DMS 273 (cell line): Measurements from ENCODE around the gene AASS.

ENCODE experiments used
- DNase-seq: peaks from one replicate; lab custom pipeline; 2025; ENCODE audit not compliant: unreplicated experiment; lab: John Stamatoyannopoulos, UW

The AASS gene

DNA sequence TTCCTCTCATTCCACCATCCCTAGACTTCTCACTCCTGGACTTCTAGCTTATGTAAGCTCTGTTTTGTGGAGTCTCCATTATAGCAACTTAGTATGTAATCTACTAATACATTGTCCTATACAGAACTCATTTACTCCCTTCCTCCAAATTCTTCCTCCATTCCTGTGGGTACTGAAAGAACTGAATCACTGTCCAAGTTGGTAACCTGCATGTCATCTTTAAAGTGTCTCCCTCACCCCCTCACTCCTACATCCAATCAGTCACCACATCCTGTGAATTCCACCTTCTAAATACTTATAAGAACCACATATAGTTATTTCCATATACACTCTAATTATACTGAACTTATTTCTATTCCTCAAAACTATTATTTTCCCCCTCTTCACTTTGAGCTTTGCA is 20.3 kb downstream of the AASS start:
- no peak for DNase-seq

DNA sequence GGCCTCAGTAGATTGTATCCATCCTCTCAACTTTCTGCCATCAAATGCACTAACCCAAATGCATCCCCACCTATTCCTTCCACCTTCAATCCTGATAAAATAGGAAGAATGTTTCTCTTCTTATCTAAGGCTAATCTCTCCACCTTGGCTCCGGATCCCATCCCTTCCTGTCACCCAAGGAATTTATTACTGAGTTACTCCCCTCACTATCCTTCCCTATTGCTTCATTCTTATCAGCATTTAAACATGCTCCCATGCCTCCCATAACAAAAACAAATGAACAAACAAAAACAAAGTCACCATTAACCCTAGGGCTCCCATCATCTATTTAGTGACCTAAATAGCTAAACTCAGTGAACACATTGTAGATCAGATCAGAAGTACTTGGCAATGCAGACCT is 25.3 kb downstream of the AASS start:
- no peak for DNase-seq

DNA sequence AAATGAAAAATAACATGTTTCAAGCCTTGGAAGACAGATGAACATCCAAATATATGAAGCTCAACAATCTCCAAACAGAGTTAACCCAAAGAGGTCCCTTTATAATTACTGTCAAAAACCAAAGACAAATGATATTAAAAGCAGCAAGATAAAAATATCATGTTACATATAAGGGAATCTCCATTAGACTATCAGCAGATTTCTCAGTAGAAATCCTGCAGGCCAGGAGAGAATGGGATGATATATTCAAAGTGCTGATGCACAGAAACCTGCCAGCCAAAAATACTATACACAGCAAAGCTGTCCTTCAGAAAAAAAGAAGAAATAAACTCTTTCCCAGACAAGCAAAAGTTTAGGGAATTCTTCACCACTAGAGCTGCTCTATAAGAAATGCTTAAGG is 41.0 kb downstream of the AASS start:
- no peak for DNase-seq

DNA sequence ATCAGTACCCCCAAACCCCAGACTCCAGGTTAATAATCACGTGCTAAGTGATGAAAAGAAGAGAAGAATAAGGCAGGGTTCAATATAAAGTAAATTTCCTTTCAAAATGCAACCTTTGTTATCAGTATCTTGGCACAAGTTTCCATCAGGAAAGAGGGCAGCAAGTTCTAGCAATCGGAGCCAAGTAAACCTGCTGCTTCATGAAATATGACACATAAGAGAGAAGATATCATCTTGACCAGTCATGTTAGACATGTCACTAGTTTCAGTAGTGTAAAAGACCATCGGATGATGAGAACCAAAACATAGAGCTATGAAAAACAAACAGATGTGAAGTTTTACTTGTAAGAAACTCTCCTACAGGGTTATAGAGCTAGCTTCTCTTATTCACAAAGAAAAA is 44.0 kb downstream of the AASS start:
- DNase-seq = no peak

DNA sequence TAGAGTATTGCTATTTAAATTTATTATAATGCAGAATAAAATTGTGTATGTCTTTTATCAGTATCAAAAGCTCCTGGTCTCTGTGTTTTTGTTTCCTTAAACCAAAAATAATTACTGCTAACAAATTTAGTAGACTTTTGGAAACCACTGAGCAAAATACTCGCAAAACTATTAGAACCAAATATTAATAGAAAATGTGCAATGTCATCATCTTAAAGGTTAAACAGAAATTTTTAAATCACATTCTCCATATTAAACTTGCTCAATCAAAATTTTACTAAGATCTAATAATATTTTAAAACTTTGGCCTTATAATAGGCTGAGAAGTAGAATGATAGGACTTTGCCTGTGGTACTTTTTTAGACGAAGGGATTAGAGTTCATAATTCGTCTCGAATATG is 48.4 kb downstream of the AASS start:
- no peak for DNase-seq

DNA sequence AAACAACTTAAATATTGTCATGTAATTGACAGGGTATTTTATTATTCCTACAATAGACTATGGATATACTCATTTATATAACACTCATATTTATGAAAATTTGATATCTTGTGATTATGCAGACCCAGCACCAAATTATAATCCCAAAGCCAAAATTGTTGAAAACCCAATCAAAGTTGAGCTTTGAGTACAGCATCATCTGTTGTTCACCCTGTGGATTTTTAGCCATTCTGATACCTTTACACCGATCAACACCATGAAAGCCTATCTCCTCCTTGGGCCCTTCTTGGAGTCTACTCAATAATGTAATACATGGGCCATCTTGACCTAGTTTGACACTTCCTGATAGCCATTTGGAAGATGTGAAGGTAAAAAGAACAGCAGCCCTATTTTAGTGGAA is 49.5 kb downstream of the AASS start:
- no peak for DNase-seq

DNA sequence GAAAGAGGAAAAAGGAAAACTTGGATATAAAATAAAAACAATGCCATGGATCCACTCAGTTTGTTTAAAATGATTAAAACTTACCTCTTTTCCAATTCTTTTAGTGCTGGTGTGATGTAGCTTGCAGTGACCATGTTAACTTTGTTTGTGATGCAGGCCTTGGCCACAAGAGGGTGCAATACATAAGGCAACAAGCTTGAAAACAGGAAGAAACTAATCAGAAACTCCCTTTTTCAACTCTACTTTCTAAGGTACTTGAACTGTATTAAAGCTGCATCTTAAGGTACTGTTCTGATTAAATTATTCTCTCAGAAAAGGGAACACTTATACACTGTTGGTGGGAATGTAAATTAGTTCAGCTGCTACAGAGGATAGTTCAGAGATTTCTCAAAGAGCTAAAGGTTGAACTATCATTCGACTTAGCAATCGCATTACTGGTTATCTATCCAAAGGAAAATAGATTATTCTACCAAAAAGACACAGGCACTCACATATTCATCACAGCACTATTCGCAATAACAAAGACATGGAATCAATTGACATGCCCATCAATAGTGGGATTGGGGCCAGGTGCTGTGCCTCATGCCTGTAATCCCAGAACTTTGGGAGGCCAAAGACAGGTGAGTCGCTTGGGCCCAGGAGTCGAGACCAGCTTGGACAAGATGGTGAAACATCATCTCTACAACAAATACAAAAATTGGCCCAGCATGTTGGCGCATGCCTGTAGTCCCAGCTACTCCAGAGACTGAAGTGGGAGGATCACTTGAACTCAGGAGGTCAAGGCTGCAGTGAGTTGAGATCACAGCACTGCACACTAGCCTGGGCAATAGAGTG is 50.9 kb downstream of the AASS start:
- DNase-seq = peak; percentile 84

DNA sequence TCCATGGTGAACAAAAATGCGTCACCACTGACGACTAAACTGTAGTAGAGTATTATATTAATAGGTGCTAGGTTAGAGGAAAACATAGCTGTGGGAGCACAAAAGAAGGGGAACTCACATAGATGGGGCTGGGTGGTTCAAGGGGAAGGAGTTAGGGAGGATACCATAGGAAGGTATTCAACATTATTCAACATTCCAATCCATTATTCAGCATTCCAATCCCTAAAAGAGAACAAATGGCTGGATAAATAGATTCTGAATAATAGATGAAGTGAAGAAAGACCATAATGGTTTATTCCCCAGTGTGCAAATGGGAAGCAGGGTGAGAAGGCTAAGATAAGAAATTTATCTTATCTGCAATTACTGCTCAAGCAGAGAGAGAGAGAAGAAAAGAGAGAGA is 61.4 kb downstream of the AASS start:
- DNase-seq = no peak

DNA sequence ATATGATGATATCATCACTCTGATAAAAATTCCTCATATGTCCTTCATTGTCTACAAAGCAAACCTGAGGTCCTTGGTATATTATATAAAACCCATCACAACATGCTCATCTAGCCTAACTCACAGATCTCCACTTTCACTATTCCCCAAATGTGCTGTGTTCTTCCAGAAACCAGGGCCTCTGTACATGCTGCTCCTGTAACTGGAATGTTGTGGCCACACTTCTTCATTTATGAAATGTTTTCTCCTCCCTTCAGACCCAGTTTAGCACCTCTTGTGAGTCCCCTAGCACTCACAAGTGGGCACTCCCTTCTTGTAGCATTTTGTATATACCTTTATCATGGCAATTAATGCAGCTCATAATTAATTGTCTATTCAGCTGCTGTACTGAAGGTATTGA is 61.9 kb downstream of the AASS start:
- no peak for DNase-seq

DNA sequence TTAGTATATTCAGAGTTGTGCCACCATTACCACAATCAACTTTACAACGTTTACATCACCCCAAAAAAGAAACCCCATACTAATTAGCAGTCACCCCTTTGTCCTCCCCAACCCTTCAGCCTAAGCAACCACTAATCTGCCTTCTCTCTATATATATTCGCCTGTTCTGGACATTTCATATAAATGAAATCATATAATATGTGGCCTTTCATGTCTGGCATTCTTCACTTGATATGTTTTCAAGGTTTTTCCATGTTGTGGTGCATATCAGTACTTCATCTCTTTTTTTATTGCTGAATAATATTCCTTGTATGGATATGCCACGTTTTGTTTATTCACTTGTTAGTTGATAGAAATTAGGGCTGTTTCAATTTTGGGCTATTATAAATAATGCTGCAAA is 70.4 kb downstream of the AASS start:
- DNase-seq = no peak

DNA sequence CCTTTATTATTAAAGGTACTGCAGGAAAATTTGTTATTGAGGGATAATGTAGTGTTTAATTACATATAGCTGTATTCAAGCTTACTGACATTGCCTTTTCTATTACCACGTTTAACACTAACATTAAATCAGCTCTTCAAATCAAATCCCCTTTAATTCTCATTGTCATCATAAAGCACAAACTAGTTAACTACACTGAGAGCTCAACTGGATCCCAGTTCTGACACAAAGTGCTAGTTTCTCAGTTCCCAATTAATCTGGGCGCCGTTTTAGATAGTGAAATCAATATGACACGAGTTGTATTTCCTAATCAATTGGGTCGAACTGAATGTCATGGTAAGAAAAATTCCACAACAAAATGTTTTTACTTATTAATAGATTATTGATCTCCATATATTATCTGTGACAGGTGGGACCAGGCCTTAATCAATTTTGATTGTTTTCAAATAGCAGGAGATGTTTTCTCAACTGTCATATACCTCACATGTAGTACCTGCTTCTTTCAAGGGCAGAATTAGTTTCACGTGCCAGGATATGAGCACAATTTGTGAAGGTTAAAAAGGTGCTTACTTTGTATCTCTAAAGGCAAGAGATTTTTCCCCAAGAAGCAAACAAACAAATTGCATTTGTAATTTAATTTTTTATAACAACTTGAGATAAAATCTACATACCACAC is 71.0 kb downstream of the AASS start:
- no peak for DNase-seq

DNA sequence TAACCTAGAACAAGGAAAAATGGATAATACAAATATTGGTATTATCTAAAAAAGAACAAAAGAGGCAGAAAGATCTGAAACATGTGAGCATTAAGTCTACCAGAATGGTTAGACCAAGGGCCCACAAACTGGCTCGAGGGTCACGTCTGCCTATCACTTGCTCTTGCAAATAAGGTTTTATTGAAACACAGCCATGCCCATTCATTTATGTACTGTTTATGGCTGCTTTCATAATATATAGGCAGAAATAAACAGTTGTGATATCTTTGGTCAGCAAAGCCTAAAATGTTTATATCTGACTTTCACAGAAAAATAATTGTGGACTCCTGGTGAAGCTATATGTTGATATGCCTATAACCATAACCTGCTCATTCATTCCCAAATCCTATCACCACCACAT is 71.8 kb downstream of the AASS start:
- DNase-seq = no peak

DNA sequence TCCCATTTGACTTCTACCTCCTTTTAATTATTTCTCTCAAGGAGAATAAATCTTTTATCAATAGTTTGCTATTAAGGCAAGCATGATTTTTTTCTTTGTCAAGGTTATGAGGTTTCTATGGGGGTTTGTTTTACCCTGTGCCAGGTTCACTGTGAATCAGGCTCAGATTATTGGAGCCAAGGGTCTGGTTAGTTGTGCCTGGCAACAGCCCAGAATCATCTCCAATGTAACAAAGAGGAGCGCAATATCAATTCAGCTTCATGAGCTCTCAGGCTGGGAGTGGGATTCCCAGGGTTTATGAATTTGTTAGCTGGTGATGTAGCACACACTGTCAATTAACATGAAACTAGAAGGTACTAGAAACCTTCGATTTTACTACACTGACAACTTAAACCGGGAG is 73.2 kb downstream of the AASS start:
- DNase-seq = no peak

DNA sequence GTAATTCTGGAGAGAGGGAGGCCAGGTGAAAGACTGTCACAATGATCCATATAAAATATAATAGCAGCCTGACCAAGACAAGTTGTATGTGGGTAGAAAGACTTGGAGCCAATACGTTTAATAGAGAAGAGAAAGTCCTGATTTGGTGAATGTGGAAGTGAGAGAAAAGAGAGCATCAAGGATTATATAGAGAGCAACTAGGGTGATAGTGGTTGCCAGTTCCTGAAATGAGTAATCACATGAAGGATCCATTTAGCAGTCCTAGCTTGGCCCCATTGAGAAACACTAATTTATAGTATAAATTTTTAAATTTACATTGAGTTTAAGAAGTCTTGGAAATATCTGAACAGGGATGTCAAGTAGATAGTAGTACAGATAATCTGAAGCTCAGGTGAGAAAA is 74.0 kb downstream of the AASS start:
- DNase-seq = no peak

DNA sequence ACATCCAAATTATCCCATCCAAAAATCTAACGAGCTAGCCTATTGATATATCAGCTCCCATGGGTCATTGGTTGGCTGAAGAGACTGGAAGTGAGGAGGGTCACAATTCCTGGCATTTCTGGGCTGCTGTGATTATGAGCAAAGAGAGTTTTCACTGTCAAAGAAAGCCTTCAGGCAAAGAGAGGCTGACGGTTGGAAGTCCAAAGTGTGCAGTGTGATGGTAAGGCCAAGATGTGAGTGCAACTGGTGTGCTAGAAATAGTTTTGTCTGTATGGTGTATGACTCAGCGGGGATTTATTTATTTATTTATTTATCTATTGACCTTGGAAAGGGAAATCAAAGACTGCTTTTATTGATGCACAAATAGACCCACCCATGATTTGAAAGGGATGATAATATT is 75.0 kb downstream of the AASS start:
- DNase-seq = no peak

DNA sequence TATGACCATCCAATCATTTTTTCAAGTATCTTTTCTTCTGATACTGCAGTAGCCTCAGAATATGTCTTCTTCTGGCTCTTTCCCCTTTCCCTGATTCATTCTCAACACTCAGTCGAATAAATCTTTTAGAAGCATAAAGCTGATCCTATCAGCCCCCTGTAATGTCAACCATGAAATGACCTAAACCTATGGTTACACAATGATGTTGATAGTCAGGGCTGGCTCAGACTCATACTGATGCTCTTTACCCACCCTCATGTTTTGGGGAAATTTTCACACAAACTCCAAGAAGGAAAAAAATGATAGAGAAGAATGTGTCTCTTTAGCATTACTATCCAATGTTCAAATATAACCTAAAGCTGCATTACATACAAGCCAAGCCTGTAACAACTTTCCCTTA is 76.0 kb downstream of the AASS start:
- DNase-seq = no peak

DNA sequence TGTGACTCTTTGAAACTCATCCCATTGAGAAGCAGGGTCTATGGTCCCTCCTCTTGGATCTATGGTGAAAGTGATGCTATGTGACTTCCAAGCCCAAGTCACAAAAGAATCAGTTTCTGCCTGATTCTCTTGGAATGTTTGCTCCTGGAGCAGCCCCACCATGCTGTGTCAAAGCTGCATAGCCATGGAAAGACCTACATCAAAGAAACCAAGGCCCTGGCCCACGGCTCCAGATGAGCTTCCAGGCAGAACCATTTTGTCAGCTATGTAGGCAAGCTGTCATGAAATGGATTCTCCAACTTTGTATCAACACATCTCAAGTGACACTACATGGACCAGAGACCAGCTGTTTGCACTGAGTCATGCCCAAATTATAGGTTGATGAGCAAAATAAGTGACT is 77.0 kb downstream of the AASS start:
- DNase-seq = peak; percentile 13

DNA sequence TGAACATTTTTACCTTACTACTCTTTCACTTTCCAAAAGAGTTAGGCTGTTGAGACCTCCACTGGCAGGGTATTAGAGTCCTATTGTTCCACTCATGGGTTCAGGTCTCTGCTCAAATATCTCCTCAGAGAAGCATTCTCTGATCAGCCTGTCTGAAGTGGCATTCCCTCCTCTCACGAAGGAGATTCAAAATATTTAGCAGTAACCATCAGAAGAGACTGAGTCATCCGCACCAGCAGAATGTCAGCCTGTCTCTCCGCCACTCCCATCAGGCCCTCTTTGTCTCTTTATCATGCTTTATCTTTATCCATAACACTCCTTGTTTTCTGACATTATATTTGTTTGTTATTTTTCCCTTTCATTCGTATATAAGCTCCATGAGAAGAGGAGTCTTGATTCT is 79.1 kb downstream of the AASS start:
- no peak for DNase-seq

DNA sequence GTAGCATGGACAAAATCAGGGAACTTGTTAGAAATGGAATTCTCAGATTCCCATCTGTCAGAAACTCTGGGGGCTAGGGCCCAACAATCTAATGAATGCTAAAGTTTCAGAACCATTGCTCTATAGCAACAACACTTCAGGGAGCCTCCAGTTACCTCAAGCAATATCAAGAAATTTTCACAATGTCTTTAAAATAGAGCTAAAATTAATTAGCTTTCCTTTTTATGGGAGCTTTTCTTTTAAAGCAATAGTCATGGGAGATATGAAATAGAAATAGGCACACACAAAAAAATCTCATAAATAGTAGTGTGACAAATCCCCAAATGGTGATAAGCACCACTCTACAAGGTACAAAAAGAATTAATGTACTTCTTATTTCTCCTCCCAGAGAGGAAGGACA is 80.9 kb downstream of the AASS start:
- DNase-seq = no peak

DNA sequence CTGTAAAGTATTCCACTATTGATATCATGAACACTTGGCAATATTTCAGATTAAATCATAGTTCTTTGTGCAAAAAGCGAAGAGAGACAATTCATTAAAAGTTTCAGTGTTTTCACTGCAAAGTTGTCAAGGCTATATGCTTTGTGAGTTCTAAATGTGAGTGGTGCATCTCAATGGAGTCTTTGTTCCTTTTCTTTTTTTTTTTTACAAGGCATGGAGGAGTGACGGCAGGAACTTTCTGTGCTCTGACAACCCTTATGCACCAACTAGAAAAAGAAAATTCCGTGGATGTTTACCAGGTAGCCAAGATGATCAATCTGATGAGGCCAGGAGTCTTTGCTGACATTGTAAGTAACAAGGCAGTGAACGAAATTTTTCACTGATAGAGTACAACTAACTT is 84.5 kb downstream of the AASS start:
- DNase-seq = no peak

DNA sequence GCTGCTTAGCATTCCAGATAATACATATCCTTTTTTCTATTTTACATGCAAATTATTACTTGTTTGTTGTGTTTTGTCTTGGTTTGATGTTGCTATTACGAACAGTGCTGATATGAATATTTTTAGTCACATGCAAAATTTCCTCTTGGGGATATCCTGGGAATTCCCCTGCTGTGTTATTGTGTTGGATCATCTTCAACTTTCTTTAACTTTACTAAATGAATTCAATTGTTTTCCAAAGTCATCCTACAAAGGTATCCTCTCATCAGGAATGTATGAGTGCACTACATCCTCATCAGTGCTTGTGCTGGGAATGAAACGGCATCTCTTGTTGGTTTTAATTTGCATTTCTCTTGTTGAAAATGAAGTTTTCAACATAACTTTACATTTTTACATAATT is 87.1 kb downstream of the AASS start:
- no peak for DNase-seq

DNA sequence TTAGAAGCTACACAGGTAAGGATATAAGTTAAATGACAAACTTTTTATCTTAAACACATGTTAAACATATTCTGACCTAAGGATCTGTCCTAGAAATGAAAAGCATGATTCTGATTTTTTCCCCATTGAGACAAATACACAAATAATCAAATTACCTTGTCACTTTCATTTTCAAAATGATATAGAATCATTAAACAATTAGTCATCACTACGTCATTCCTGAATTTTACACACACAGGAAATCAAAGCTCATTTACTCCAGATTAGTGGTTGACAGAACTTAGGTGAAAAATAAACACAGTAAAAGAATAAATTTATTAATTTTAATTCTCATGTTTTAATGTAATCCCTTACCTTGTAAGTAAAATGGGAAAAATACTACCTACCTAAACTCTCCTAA is 89.0 kb downstream of the AASS start:
- no peak for DNase-seq

DNA sequence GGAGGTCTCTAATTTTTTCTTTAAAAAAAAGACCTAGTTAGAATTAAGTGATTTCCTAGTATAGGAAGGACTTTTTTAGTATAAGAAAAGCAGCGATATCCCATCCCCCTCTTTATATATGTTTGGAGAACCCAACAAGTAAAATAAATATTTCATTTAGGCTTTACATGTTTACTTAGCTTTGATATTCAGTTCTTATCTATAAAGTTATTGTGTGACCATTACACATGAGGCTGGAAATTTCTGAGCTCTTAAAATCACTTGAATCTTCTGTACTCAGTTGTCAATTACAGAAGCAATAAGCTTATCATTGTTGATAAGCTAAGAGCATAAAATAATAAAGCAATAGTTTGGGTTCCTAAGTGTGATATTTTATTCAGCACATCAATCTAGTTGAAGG is 89.7 kb downstream of the AASS start:
- no peak for DNase-seq
